B cell (primary cell): ENCODE measurements around the gene STK35. TPM values are rescaled to one million over a fixed set of nuclear protein-coding genes. Genes with fewer than 3 reads are reported as not detected.

Source experiments
- ATAC-seq: fragments of 200-7000 bp; cut with Tn5 transposase; one replicate; pipeline ENCODE4 v1.10.0; 2021; ENCODE audit warnings: low read depth, mild to moderate bottlenecking, moderate number of reproducible peaks, moderate library complexity
- CTCF ChIA-PET: fragments of 350-600 bp; sonication (Branson Sonifier 250); formaldehyde crosslinking; loops from one replicate; lab custom pipeline; 2021; ENCODE audit warnings: antibody characterized with exemption, inconsistent platforms; lab: Charles Lee
- POLR2A ChIA-PET: fragments of 350-600 bp; sonication (Branson Sonifier 250); formaldehyde crosslinking; loops from one replicate; lab custom pipeline; 2021; ENCODE audit warnings: antibody characterized with exemption; lab: Charles Lee
- DNase-seq: peaks from one replicate; pipeline ENCODE4 v3.0.0; 2013
- H2AFZ ChIP-seq: 2 replicates; pipeline ENCODE4 v1.6.1; 2012; ENCODE audit warnings: mild to moderate bottlenecking, low read depth, low read length; ENCODE audit not compliant: insufficient read depth, poor library complexity, severe bottlenecking
- H3K27ac ChIP-seq, 2 donors: 1 replicate in 1 of 2; 2 replicates in 1 of 2; pipeline ENCODE4 v1.5.1; 2012 to 2013; ENCODE audit warnings: low read length in 2 of 2, mild to moderate bottlenecking in 2 of 2, moderate library complexity in 1 of 2
- H3K27me3 ChIP-seq, 4 experiments: fragments of 200-600 bp in 1 of 4; sonication (generic) in 1 of 4; replicated peaks in 1 of 4; 1 replicate in 2 of 4; 2 replicates in 2 of 4; pipeline versions ENCODE4 v1.6.1 to v1.7.0; 2013 to 2016; ENCODE audit warnings: low read length in 3 of 4, mild to moderate bottlenecking in 2 of 4, mixed read lengths in 1 of 4, moderate library complexity in 1 of 4; ENCODE audit not compliant: insufficient read depth in 4 of 4, control insufficient read depth in 3 of 4; ENCODE audit errors: control extremely low read depth in 1 of 4
- H3K36me3 ChIP-seq, 2 experiments: replicated peaks in 1 of 2; 1 replicate in 1 of 2; 2 replicates in 1 of 2; pipeline versions ENCODE4 v1.6.1 to v1.7.1; 2013; ENCODE audit warnings: low read length in 1 of 2; ENCODE audit not compliant: insufficient read depth in 2 of 2, control insufficient read depth in 1 of 2; ENCODE audit errors: control extremely low read depth in 1 of 2, extremely low read depth in 1 of 2
- H3K4me1 ChIP-seq, 2 donors: fragments of 200-600 bp in 1 of 2; sonication (generic) in 1 of 2; 1 replicate in 1 of 2; 2 replicates in 1 of 2; pipeline versions ENCODE4 v1.5.1 to v1.6.1; 2013 to 2017; ENCODE audit warnings: low read length in 2 of 2; ENCODE audit not compliant: control insufficient read depth in 2 of 2, insufficient read depth in 2 of 2
- H3K4me2 ChIP-seq: replicated peaks from 2 replicates; pipeline ENCODE3; 2012; ENCODE audit warnings: mild to moderate bottlenecking, low read depth, low read length; ENCODE audit not compliant: poor library complexity, severe bottlenecking
- H3K4me3 ChIP-seq, 5 experiments: fragments of 200-600 bp in 1 of 5; sonication (generic) in 1 of 5; 1 replicate in 3 of 5; 2 replicates in 2 of 5; pipeline versions ENCODE4 v1.5.1 to v1.7.0; 2011 to 2016; ENCODE audit warnings: low read length in 4 of 5, mild to moderate bottlenecking in 4 of 5, low read depth in 2 of 5, control low read depth in 1 of 5, moderate library complexity in 1 of 5; ENCODE audit not compliant: insufficient read depth in 1 of 5; ENCODE audit errors: control extremely low read depth in 1 of 5, extremely low read depth in 1 of 5
- H3K79me2 ChIP-seq: fragments of 200-600 bp; sonication (generic); one replicate; pipeline ENCODE4 v1.6.0; 2016; ENCODE audit warnings: low read length; ENCODE audit not compliant: control insufficient read depth, insufficient read depth
- H3K9ac ChIP-seq: fragments of 200-600 bp; sonication (generic); 2 replicates; pipeline ENCODE4 v1.6.1; 2017; ENCODE audit warnings: mild to moderate bottlenecking, low read length, moderate library complexity
- H3K9me3 ChIP-seq, 3 donors: one replicate each; pipeline versions ENCODE4 v1.6.1 to v1.7.1; 2013; ENCODE audit warnings: low read length in 2 of 3; ENCODE audit not compliant: control insufficient read depth in 2 of 3, insufficient read depth in 1 of 3; ENCODE audit errors: control extremely low read depth in 1 of 3
- H4K20me1 ChIP-seq: 2 replicates; pipeline ENCODE4 v1.6.0; 2012; ENCODE audit warnings: mild to moderate bottlenecking, low read length; ENCODE audit not compliant: insufficient read depth, control insufficient read depth, poor library complexity, severe bottlenecking
- H3K27ac Mint-ChIP-seq: one replicate; pipeline ENCODE4 v1.8.0; 2021; ENCODE audit warnings: mixed read lengths
- H3K27me3 Mint-ChIP-seq: one replicate; pipeline ENCODE4 v1.8.0; 2021; ENCODE audit warnings: mixed read lengths
- H3K4me1 Mint-ChIP-seq: one replicate; pipeline ENCODE4 v1.8.0; 2021; ENCODE audit warnings: mixed read lengths
- H3K4me3 Mint-ChIP-seq: one replicate; pipeline ENCODE4 v1.8.0; 2021; ENCODE audit warnings: mixed read lengths
- H3K9me3 Mint-ChIP-seq: one replicate; pipeline ENCODE4 v1.8.0; 2022; ENCODE audit warnings: mixed read lengths; ENCODE audit not compliant: insufficient read depth
- CTCF ChIP-seq: fragments of 200-600 bp; IDR thresholded peaks from one replicate; pipeline ENCODE4 v1.8.0; 2022; ENCODE audit warnings: antibody characterized with exemption, mild to moderate bottlenecking
- EZH2 ChIP-seq: IDR thresholded peaks from 2 replicates; pipeline ENCODE4 v1.6.1; 2012; ENCODE audit warnings: borderline replicate concordance, low read depth, mild to moderate bottlenecking, moderate library complexity, low read length; ENCODE audit not compliant: insufficient read depth, poor library complexity, severe bottlenecking
- WGBS: methylation state at CpG from one replicate; pipeline ENCODE4 v1.1.5; 2013; ENCODE audit warnings: missing lambda C conversion rate; ENCODE audit not compliant: insufficient coverage; 5-methylcytosine and 5-hydroxymethylcytosine counted together
- intact Hi-C: fragments of 100-400 bp; cut with micrococcal nuclease; formaldehyde crosslinking; loops from one replicate; pipeline ENCODE4 v1.10.0; 2022
- polyA plus RNA-seq: library from polyadenylated mRNA; depleted of rRNA; stranded (reverse); fragments of >200 nt; gene quantifications from 2 replicates; pipeline ENCODE4 v1.2.3, GENCODE V29; 2012
- total RNA-seq, 2 donors: library from RNA; stranded (reverse); fragments of 120-200 nt in 1 of 2; gene quantifications; 1 replicate in 1 of 2; 2 replicates in 1 of 2; pipeline versions ENCODE4 v1.2.3 to v1.2.4, GENCODE V29; 2013 to 2022

STK35 gene
- total and polyA plus RNA-seq, 2 donors (not counting 1 experiment from before 2014, with no cell fraction given): 12.8 to 23.9 TPM

GRCh38 chr20:2172305-2173175 lies 70.9 kb downstream of the STK35 start:
- ATAC-seq: peak; percentile 69
- Histone ChIP-seq H3K9me3 (no peaks in the 10 kb centered on the region), H3K27ac (no peak overlapping the region), H2AFZ (no peak overlapping the region), H4K20me1 (no peaks in the 10 kb centered on the region), H3K4me3 (no peak overlapping the region), H3K36me3 (no peaks in the 10 kb centered on the region), H3K27me3 (peaks cover 0 to 6% (median 1%) of the 10 kb centered on the region in 4 experiments), H3K4me2 (peak overlapping the region; percentile 20), H3K4me1 (peaks cover 0 to 3% of the 10 kb centered on the region in 2 donors), H3K79me2 (no peaks in the 10 kb centered on the region), H3K9ac (no peak overlapping the region)
- TF ChIP-seq CTCF (peak; percentile 88), EZH2 (no peak)
- H3K27ac Mint-ChIP-seq: no peak overlapping the region
- peaks cover 3% of the 10 kb centered on the region for H3K4me1 Mint-ChIP-seq
- H3K9me3 Mint-ChIP-seq: no peaks in the 10 kb centered on the region
- 17% methylated on average over 12 of the region's 17 CpGs for WGBS
- peak; percentile 76 for DNase-seq
- peak overlapping the region; percentile 18 for H3K4me3 Mint-ChIP-seq
- H3K27me3 Mint-ChIP-seq: peaks cover 32% of the 10 kb centered on the region
- ChIA-PET POLR2A (interaction anchor here (0.7 kb wide), 1 partner anchor 218 kb away, joined by 3 read pairs; no protein-coding TSS in a partner anchor), CTCF (interaction anchor here (0.6 to 7.3 kb wide), 57 partner anchors 9 to 921 kb away, joined by 3 to 118 read pairs (median 5); no protein-coding TSS in a partner anchor)
- intact Hi-C loops: loop anchor here (1.0 to 5.0 kb wide), 6 partner anchors 48 to 408 kb away; no protein-coding TSS in a partner anchor

GRCh38 chr20:2173186-2173585 lies 71.6 kb downstream of the STK35 start:
- DNase-seq (no peak), ATAC-seq (no peak)
- Histone ChIP-seq H2AFZ (no peak overlapping the region), H3K9me3 (no peaks in the 10 kb centered on the region), H3K27me3 (peaks cover 0 to 6% (median 1%) of the 10 kb centered on the region in 4 experiments), H3K4me3 (no peak overlapping the region), H3K79me2 (no peaks in the 10 kb centered on the region), H4K20me1 (no peaks in the 10 kb centered on the region), H3K9ac (no peak overlapping the region), H3K36me3 (no peaks in the 10 kb centered on the region), H3K27ac (no peak overlapping the region), H3K4me1 (peaks cover 0 to 3% of the 10 kb centered on the region in 2 donors), H3K4me2 (no peak overlapping the region)
- ChIA-PET CTCF (interaction anchor here (0.6 to 7.3 kb wide), 46 partner anchors 8 to 412 kb away, joined by 3 to 118 read pairs (median 5); no protein-coding TSS in a partner anchor), POLR2A (no interaction called here)
- H3K4me1 Mint-ChIP-seq: peaks cover 4% of the 10 kb centered on the region
- H3K27me3 Mint-ChIP-seq: peaks cover 34% of the 10 kb centered on the region
- intact Hi-C loops: loop anchor here (2.0 to 5.0 kb wide), 3 partner anchors 48 to 396 kb away; no protein-coding TSS in a partner anchor
- no peak overlapping the region for H3K4me3 Mint-ChIP-seq
- no peaks in the 10 kb centered on the region for H3K9me3 Mint-ChIP-seq
- no peak for TF ChIP-seq EZH2
- no peak for TF ChIP-seq CTCF
- H3K27ac Mint-ChIP-seq: no peak overlapping the region
- 71% methylated on average over 5 of the region's 6 CpGs for WGBS
